Measurements from ENCODE around the gene CASD1.

GRCh38 chr7:94556028-94556427 is 46.4 kb downstream of the CASD1 start:
- no peak for TF ChIP-seq CTCF (conservative IDR thresholded peaks at IDR 0.05; ENCODE audit: low read length)
- TF ChIP-seq EZH2phosphoT487 (IDR thresholded peaks at IDR 0.05; ENCODE audit: borderline replicate concordance, low read depth, low read length), result no peak
